ENCODE data around the gene CCBE1.
A peak's percentile ranks its signal among the peaks of the same experiment; 100 is the strongest.

Gene CCBE1

GRCh38 chr18:59437851-59438569, 259.2 kb downstream of the CCBE1 start:
- DNase-seq: no peak

GRCh38 chr18:59432803-59433597, 264.2 kb downstream of the CCBE1 start:
- DNase-seq: no peak

GRCh38 chr18:59431131-59431530, 266.1 kb downstream of the CCBE1 start:
- DNase-seq: no peak

GRCh38 chr18:59429608-59430007, 267.6 kb downstream of the CCBE1 start:
- no peak for DNase-seq

GRCh38 chr18:59428018-59428417, 269.2 kb downstream of the CCBE1 start:
- DNase-seq: no peak

- DNase-seq: no peak
Observed at GRCh38 chr18:59426855-59427254, 270.4 kb downstream of the CCBE1 start.

- DNase-seq: no peak
Observed at GRCh38 chr18:59423259-59423658, 274.0 kb downstream of the CCBE1 start.

GRCh38 chr18:59420244-59420643, 277.0 kb downstream of the CCBE1 start:
- no peak for DNase-seq

GRCh38 chr18:59419386-59419785, 277.8 kb downstream of the CCBE1 start:
- peak; percentile 18 for DNase-seq

GRCh38 chr18:59416818-59417217, 280.4 kb downstream of the CCBE1 start:
- DNase-seq: no peak

GRCh38 chr18:59414111-59414653, 283.0 kb downstream of the CCBE1 start:
- DNase-seq: no peak

- peak; percentile 64 for DNase-seq
Observed at GRCh38 chr18:59402432-59403090, 294.7 kb downstream of the CCBE1 start.

GRCh38 chr18:59400407-59400806, 296.8 kb downstream of the CCBE1 start:
- DNase-seq: no peak

- DNase-seq: no peak
Observed at GRCh38 chr18:59395226-59396175, 301.7 kb downstream of the CCBE1 start.

- no peak for DNase-seq
Observed at GRCh38 chr18:59393381-59393780, 303.8 kb downstream of the CCBE1 start.

- no peak for DNase-seq
Observed at GRCh38 chr18:59388817-59389216, 308.4 kb downstream of the CCBE1 start.

GRCh38 chr18:59387687-59388565, 309.3 kb downstream of the CCBE1 start:
- DNase-seq: no peak

GRCh38 chr18:59386909-59387686, 310.1 kb downstream of the CCBE1 start:
- DNase-seq: no peak

- DNase-seq: no peak
Observed at GRCh38 chr18:59385191-59385590, 312.0 kb downstream of the CCBE1 start.

- DNase-seq: no peak
Observed at GRCh38 chr18:59383851-59384250, 313.4 kb downstream of the CCBE1 start.
